Measurements from ENCODE around the gene KMT2E.

KMT2E gene

GRCh38 chr7:105088456-105088855, 74.5 kb downstream of the KMT2E start:
- no peak for DNase-seq

GRCh38 chr7:105094966-105095365, 81.0 kb downstream of the KMT2E start:
- no peak for DNase-seq

- DNase-seq, result no peak
Observed at GRCh38 chr7:105096306-105096705, 82.3 kb downstream of the KMT2E start.

GRCh38 chr7:105097619-105098018, 83.6 kb downstream of the KMT2E start:
- no peak for DNase-seq

GRCh38 chr7:105098863-105099515, 85.0 kb downstream of the KMT2E start:
- DNase-seq, result no peak

- no peak for DNase-seq
Observed at GRCh38 chr7:105101864-105102263, 87.9 kb downstream of the KMT2E start.

GRCh38 chr7:105102557-105103352, 88.8 kb downstream of the KMT2E start:
- DNase-seq, result no peak

GRCh38 chr7:105105579-105105978, 91.6 kb downstream of the KMT2E start:
- no peak for DNase-seq

- DNase-seq, result no peak
Observed at GRCh38 chr7:105106473-105106872, 92.5 kb downstream of the KMT2E start.

GRCh38 chr7:105107458-105107857, 93.5 kb downstream of the KMT2E start:
- no peak for DNase-seq

- DNase-seq, result no peak
Observed at GRCh38 chr7:105112440-105113418, 98.7 kb downstream of the KMT2E start.

- no peak for DNase-seq
Observed at GRCh38 chr7:105118612-105119600, 104.9 kb downstream of the KMT2E start.

- peak in 1 of 14 donors; percentile 18 for DNase-seq
Observed at GRCh38 chr7:105122619-105123018, 108.6 kb downstream of the KMT2E start.

GRCh38 chr7:105125745-105126144, 111.7 kb downstream of the KMT2E start:
- DNase-seq, result no peak

- peak in 1 of 14 donors; percentile 92 for DNase-seq
Observed at GRCh38 chr7:105126436-105126975, 112.5 kb downstream of the KMT2E start.

- DNase-seq, result no peak
Observed at GRCh38 chr7:105127179-105127578, 113.2 kb downstream of the KMT2E start.

GRCh38 chr7:105130048-105130447, 116.0 kb downstream of the KMT2E start:
- peak in 1 of 14 donors; percentile 20 for DNase-seq

- no peak for DNase-seq
Observed at GRCh38 chr7:105130580-105130979, 116.6 kb downstream of the KMT2E start.

GRCh38 chr7:105131033-105131656, 117.1 kb downstream of the KMT2E start:
- DNase-seq, result no peak

- DNase-seq, result peak in 1 of 14 donors; percentile 28
Observed at GRCh38 chr7:105131890-105132289, 117.9 kb downstream of the KMT2E start.

GRCh38 chr7:105132335-105132734, 118.3 kb downstream of the KMT2E start:
- DNase-seq, result no peak
